Measurements from ENCODE around the gene DDX21. TPM values are rescaled to one million over a fixed set of nuclear protein-coding genes. Genes with fewer than 3 reads are reported as not detected.
"Not testable (repeated sequence)": the region's sequence is repeated elsewhere in the genome, so short reads cannot be mapped to it uniquely, and the experiment has no call there.

DDX21 gene
- total RNA-seq, 1 donor = 136 TPM

GRCh38 chr10:69007260-69007659 is 51.3 kb downstream of the DDX21 start:
- no peaks in the 10 kb centered on the region for H3K4me1 ChIP-seq (ENCODE audit: insufficient read depth, low read length)
- no peak overlapping the region for H3K4me3 ChIP-seq (ENCODE audit: low read length)
- no peaks in the 10 kb centered on the region for H3K27me3 ChIP-seq (ENCODE audit: insufficient read depth, low read length)
- no peaks in the 10 kb centered on the region for H3K9me3 ChIP-seq (ENCODE audit: low read depth, low read length)

GRCh38 chr10:69009360-69009759 is 53.4 kb downstream of the DDX21 start:
- no peaks in the 10 kb centered on the region for H3K27me3 ChIP-seq (ENCODE audit: insufficient read depth, low read length)
- H3K4me1 ChIP-seq (ENCODE audit: insufficient read depth, low read length) = peaks cover 4% of the 10 kb centered on the region
- no peaks in the 10 kb centered on the region for H3K9me3 ChIP-seq (ENCODE audit: low read depth, low read length)
- H3K4me3 ChIP-seq (ENCODE audit: low read length) = no peak overlapping the region

- H3K27me3 ChIP-seq (ENCODE audit: insufficient read depth, low read length) = no peaks in the 10 kb centered on the region
- no peak overlapping the region for H3K4me3 ChIP-seq (ENCODE audit: low read length)
- H3K4me1 ChIP-seq (ENCODE audit: insufficient read depth, low read length) = peaks cover 4% of the 10 kb centered on the region
- no peaks in the 10 kb centered on the region for H3K9me3 ChIP-seq (ENCODE audit: low read depth, low read length)
These were observed 54.2 kb downstream of the DDX21 start for GRCh38 chr10:69010151-69010640.

GRCh38 chr10:69012778-69013177 is 56.8 kb downstream of the DDX21 start:
- not testable (repeated sequence) for H3K9me3 ChIP-seq (ENCODE audit: low read depth, low read length); H3K4me1 ChIP-seq (ENCODE audit: insufficient read depth, low read length); H3K27me3 ChIP-seq (ENCODE audit: insufficient read depth, low read length); H3K4me3 ChIP-seq (ENCODE audit: low read length)

- Histone ChIP-seq H3K4me3 (ENCODE audit: low read length) (no peak overlapping the region), H3K4me1 (ENCODE audit: insufficient read depth, low read length) (peaks cover 4% of the 10 kb centered on the region), H3K9me3 (ENCODE audit: low read depth, low read length) (no peaks in the 10 kb centered on the region), H3K27me3 (ENCODE audit: insufficient read depth, low read length) (no peaks in the 10 kb centered on the region)
These were observed 58.2 kb downstream of the DDX21 start for GRCh38 chr10:69014171-69014570.

- Histone ChIP-seq H3K4me1 (ENCODE audit: insufficient read depth, low read length) (no peaks in the 10 kb centered on the region), H3K9me3 (ENCODE audit: low read depth, low read length) (no peaks in the 10 kb centered on the region), H3K27me3 (ENCODE audit: insufficient read depth, low read length) (no peaks in the 10 kb centered on the region), H3K4me3 (ENCODE audit: low read length) (no peak overlapping the region)
These were observed 62.6 kb downstream of the DDX21 start for GRCh38 chr10:69018613-69019012.

- H3K4me1 ChIP-seq (ENCODE audit: insufficient read depth, low read length) = peaks cover 4% of the 10 kb centered on the region
- no peaks in the 10 kb centered on the region for H3K27me3 ChIP-seq (ENCODE audit: insufficient read depth, low read length)
- no peaks in the 10 kb centered on the region for H3K9me3 ChIP-seq (ENCODE audit: low read depth, low read length)
- H3K4me3 ChIP-seq (ENCODE audit: low read length) = no peak overlapping the region
These were observed 66.6 kb downstream of the DDX21 start for GRCh38 chr10:69022611-69023010.

- Histone ChIP-seq H3K4me1 (ENCODE audit: insufficient read depth, low read length) (peaks cover 9% of the 10 kb centered on the region), H3K27me3 (ENCODE audit: insufficient read depth, low read length) (no peaks in the 10 kb centered on the region), H3K9me3 (ENCODE audit: low read depth, low read length) (no peaks in the 10 kb centered on the region), H3K4me3 (ENCODE audit: low read length) (no peak overlapping the region)
These were observed 69.5 kb downstream of the DDX21 start for GRCh38 chr10:69025370-69025896.

- Histone ChIP-seq H3K4me3 (ENCODE audit: low read length) (no peak overlapping the region), H3K4me1 (ENCODE audit: insufficient read depth, low read length) (peaks cover 13% of the 10 kb centered on the region), H3K9me3 (ENCODE audit: low read depth, low read length) (no peaks in the 10 kb centered on the region), H3K27me3 (ENCODE audit: insufficient read depth, low read length) (no peaks in the 10 kb centered on the region)
These were observed 77.3 kb downstream of the DDX21 start for GRCh38 chr10:69033256-69033655.

Other genes starting within 250 kb of the DDX21 start
- 72.1 TPM for gene CCAR1, start 234.9 kb upstream of the DDX21 start, total RNA-seq
- 0.21 TPM for gene STOX1, start 128.6 kb upstream of the DDX21 start, total RNA-seq
- gene DDX50, start 54.9 kb upstream of the DDX21 start, total RNA-seq = 40.0 TPM
- gene KIFBP, start 32.6 kb downstream of the DDX21 start, total RNA-seq = 4.0 TPM
- gene SRGN, start 131.9 kb downstream of the DDX21 start, total RNA-seq = 1,782 TPM
- gene VPS26A, start 168.0 kb downstream of the DDX21 start, total RNA-seq = 22.0 TPM
- 35.1 TPM for gene SUPV3L1, start 224.1 kb downstream of the DDX21 start, total RNA-seq